DMS114 treated with DMSO at 0.1 percent for 48 hours (cell line): Measurements from ENCODE around the gene TLL2.
"Not testable (repeated sequence)": the region's sequence is repeated elsewhere in the genome, so short reads cannot be mapped to it uniquely, and the experiment has no call there.

Experiments
- DNase-seq: peaks from one replicate; lab custom pipeline; 2025; ENCODE audit not compliant: unreplicated experiment; lab: John Stamatoyannopoulos, UW

The TLL2 gene

GRCh38 chr10:96513698-96514561 lies at the start of gene TLL2:
Gene TLL2, minus strand, starts transcription at chr10:96513926. Its CDS starts 241 bp downstream, at chr10:96513685.
- DNase-seq: peak; percentile 87

- DNase-seq: no peak
These were observed 47.5 kb upstream of the TLL2 start for GRCh38 chr10:96560966-96561887.

GRCh38 chr10:96560489-96560888 lies 46.8 kb upstream of the TLL2 start:
- DNase-seq: no peak

- DNase-seq: no peak
These were observed 42.3 kb upstream of the TLL2 start for GRCh38 chr10:96556003-96556402.

- DNase-seq: no peak
These were observed 41.6 kb upstream of the TLL2 start for GRCh38 chr10:96555330-96555729.

GRCh38 chr10:96548589-96548988 lies 34.9 kb upstream of the TLL2 start:
- no peak for DNase-seq

- DNase-seq: not testable (repeated sequence)
These were observed 31.8 kb upstream of the TLL2 start for GRCh38 chr10:96545558-96545957.

GRCh38 chr10:96541921-96542320 lies 28.2 kb upstream of the TLL2 start:
- DNase-seq: no peak

GRCh38 chr10:96540240-96540639 lies 26.5 kb upstream of the TLL2 start:
- no peak for DNase-seq

- DNase-seq: no peak
These were observed 25.0 kb upstream of the TLL2 start for GRCh38 chr10:96538683-96539082.

GRCh38 chr10:96536129-96536528 lies 22.4 kb upstream of the TLL2 start:
- DNase-seq: no peak

- DNase-seq: no peak
These were observed 18.8 kb upstream of the TLL2 start for GRCh38 chr10:96532523-96532922.

- DNase-seq: no peak
These were observed 16.0 kb upstream of the TLL2 start for GRCh38 chr10:96529634-96530279.

- DNase-seq: no peak
These were observed 11.0 kb upstream of the TLL2 start for GRCh38 chr10:96524741-96525140.

GRCh38 chr10:96517284-96517683 lies 3.6 kb upstream of the TLL2 start:
- no peak for DNase-seq

- no peak for DNase-seq
These were observed 2.6 kb upstream of the TLL2 start for GRCh38 chr10:96516337-96516736.

GRCh38 chr10:96513305-96513697 lies 425 bp downstream of the TLL2 start:
- no peak for DNase-seq

GRCh38 chr10:96512524-96513304 lies 1.0 kb downstream of the TLL2 start:
- DNase-seq: no peak

- DNase-seq: peak; percentile 19
These were observed 2.4 kb downstream of the TLL2 start for GRCh38 chr10:96511044-96511945.
